NCI-H1105 (cell line): ENCODE results near the gene CDH11.

Experiments used
- DNase-seq: peaks from one replicate; lab custom pipeline; 2025; lab: John Stamatoyannopoulos, UW

Gene CDH11

GRCh38 chr16:65024767-65025178, 97.1 kb downstream of the CDH11 start:
- no peak for DNase-seq

GRCh38 chr16:65023802-65024201, 98.1 kb downstream of the CDH11 start:
- DNase-seq: no peak

GRCh38 chr16:65021852-65022595, 99.8 kb downstream of the CDH11 start:
- no peak for DNase-seq

GRCh38 chr16:65016754-65017153, 105.1 kb downstream of the CDH11 start:
- DNase-seq: no peak

GRCh38 chr16:65015599-65015998, 106.3 kb downstream of the CDH11 start:
- DNase-seq: no peak

GRCh38 chr16:65012357-65012756, 109.5 kb downstream of the CDH11 start:
- no peak for DNase-seq

- DNase-seq: no peak
Observed at GRCh38 chr16:65010125-65010524, 111.7 kb downstream of the CDH11 start.

GRCh38 chr16:65005696-65006095, 116.2 kb downstream of the CDH11 start:
- no peak for DNase-seq

- no peak for DNase-seq
Observed at GRCh38 chr16:65004570-65004969, 117.3 kb downstream of the CDH11 start.

GRCh38 chr16:65003621-65004020, 118.2 kb downstream of the CDH11 start:
- DNase-seq: no peak

GRCh38 chr16:65002265-65002664, 119.6 kb downstream of the CDH11 start:
- no peak for DNase-seq

GRCh38 chr16:65000654-65001053, 121.2 kb downstream of the CDH11 start:
- DNase-seq: no peak

- DNase-seq: no peak
Observed at GRCh38 chr16:64997751-64998150, 124.1 kb downstream of the CDH11 start.

GRCh38 chr16:64997121-64997520, 124.7 kb downstream of the CDH11 start:
- DNase-seq: no peak

- no peak for DNase-seq
Observed at GRCh38 chr16:64996641-64997040, 125.2 kb downstream of the CDH11 start.

GRCh38 chr16:64993464-64993863, 128.4 kb downstream of the CDH11 start:
- no peak for DNase-seq

- DNase-seq: no peak
Observed at GRCh38 chr16:64991001-64991400, 130.9 kb downstream of the CDH11 start.

- DNase-seq: no peak
Observed at GRCh38 chr16:64990101-64990500, 131.8 kb downstream of the CDH11 start.

GRCh38 chr16:64989050-64989449, 132.8 kb downstream of the CDH11 start:
- DNase-seq: no peak

GRCh38 chr16:64983963-64984362, 137.9 kb downstream of the CDH11 start:
- DNase-seq: peak; percentile 10

GRCh38 chr16:64983231-64983630, 138.6 kb downstream of the CDH11 start:
- no peak for DNase-seq

- DNase-seq: no peak
Observed at GRCh38 chr16:64982581-64982980, 139.3 kb downstream of the CDH11 start.

GRCh38 chr16:64981568-64982281, 140.1 kb downstream of the CDH11 start:
- no peak for DNase-seq
